ENCODE results near the gene HDAC4. TPM values are rescaled to one million over a fixed set of nuclear protein-coding genes. Genes with fewer than 3 reads are reported as not detected.

HDAC4 gene
- polyA plus RNA-seq, 1 donor (not counting 4 experiments of a cell fraction or from before 2014, with no cell fraction given): 2.9 TPM

- H3K9me1 ChIP-seq (ENCODE audit: control insufficient read depth, extremely low read depth, insufficient read depth, low read length): no peaks in the 10 kb centered on the region
- H3K36me3 ChIP-seq (ENCODE audit: control insufficient read depth in 2 of 2, extremely low read depth in 1 of 2, insufficient read depth in 2 of 2, low read length in 2 of 2): no peaks in the 10 kb centered on the region
- peak overlapping the region; percentile 31 for H2AFZ ChIP-seq (ENCODE audit: control insufficient read depth, low read length)
- dilution Hi-C loops (cut with MboI; ENCODE audit: extremely low pct_ligation_motif_present, low sequenced_read_pairs): no loop called here
- H3K4me1 ChIP-seq (ENCODE audit: control insufficient read depth, extremely low read depth, insufficient read depth, low read length): peaks cover 20% of the 10 kb centered on the region
- H3K27ac ChIP-seq (ENCODE audit: control insufficient read depth, insufficient read depth, low read length): peak overlapping the region; percentile 42
- TF ChIP-seq EZH2 (IDR thresholded peaks at IDR 0.05; ENCODE audit: low read length): no peak
- TF ChIP-seq, protein P1, sequence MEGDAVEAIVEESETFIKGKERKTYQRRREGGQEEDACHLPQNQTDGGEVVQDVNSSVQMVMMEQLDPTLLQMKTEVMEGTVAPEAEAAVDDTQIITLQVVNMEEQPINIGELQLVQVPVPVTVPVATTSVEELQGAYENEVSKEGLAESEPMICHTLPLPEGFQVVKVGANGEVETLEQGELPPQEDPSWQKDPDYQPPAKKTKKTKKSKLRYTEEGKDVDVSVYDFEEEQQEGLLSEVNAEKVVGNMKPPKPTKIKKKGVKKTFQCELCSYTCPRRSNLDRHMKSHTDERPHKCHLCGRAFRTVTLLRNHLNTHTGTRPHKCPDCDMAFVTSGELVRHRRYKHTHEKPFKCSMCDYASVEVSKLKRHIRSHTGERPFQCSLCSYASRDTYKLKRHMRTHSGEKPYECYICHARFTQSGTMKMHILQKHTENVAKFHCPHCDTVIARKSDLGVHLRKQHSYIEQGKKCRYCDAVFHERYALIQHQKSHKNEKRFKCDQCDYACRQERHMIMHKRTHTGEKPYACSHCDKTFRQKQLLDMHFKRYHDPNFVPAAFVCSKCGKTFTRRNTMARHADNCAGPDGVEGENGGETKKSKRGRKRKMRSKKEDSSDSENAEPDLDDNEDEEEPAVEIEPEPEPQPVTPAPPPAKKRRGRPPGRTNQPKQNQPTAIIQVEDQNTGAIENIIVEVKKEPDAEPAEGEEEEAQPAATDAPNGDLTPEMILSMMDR (optimal IDR thresholded peaks at IDR 0.05 in 1 of 3, IDR thresholded peaks at IDR 0.05 in 1 of 3, conservative IDR thresholded peaks at IDR 0.05 in 1 of 3; ENCODE audit: extremely low read depth in 1 of 3, insufficient read depth in 2 of 3, low read length in 3 of 3): no peak
- no peaks in the 10 kb centered on the region for H3K27me3 ChIP-seq (ENCODE audit: control insufficient read depth, extremely low read depth, insufficient read depth, low read length)
- H3K4me2 ChIP-seq (ENCODE audit: control insufficient read depth, extremely low read depth, insufficient read depth, low read depth, low read length): peak overlapping the region; percentile 29
- no peaks in the 10 kb centered on the region for H3K79me2 ChIP-seq (ENCODE audit: control insufficient read depth, insufficient read depth, low read length)
- H3K4me3 ChIP-seq (ENCODE audit: control insufficient read depth in 2 of 3, extremely low read depth in 1 of 3, insufficient read depth in 2 of 3, low read depth in 1 of 3, low read length in 3 of 3): no peak overlapping the region
- no peaks in the 10 kb centered on the region for H4K20me1 ChIP-seq (ENCODE audit: control insufficient read depth, extremely low read depth, insufficient read depth, low read length)
- peak; percentile 99 for FAIRE-seq
- H3K9me3 ChIP-seq (ENCODE audit: control insufficient read depth, low read depth, low read length): no peaks in the 10 kb centered on the region
- peak; percentile 53 for DNase-seq (ENCODE audit: low read depth, low spot score)
- H3K9ac ChIP-seq (ENCODE audit: control insufficient read depth, extremely low read depth, insufficient read depth, low read length): no peak overlapping the region
Measured at GRCh38 chr2:239443666-239444567, 43.1 kb upstream of the HDAC4 start.

GRCh38 chr2:239443102-239443620, 42.3 kb upstream of the HDAC4 start:
- H3K27ac ChIP-seq (ENCODE audit: control insufficient read depth, insufficient read depth, low read length): no peak overlapping the region
- TF ChIP-seq, protein P1 (optimal IDR thresholded peaks at IDR 0.05 in 1 of 3, IDR thresholded peaks at IDR 0.05 in 1 of 3, conservative IDR thresholded peaks at IDR 0.05 in 1 of 3; ENCODE audit: extremely low read depth in 1 of 3, insufficient read depth in 2 of 3, low read length in 3 of 3): no peak
- no peak for TF ChIP-seq EZH2 (IDR thresholded peaks at IDR 0.05; ENCODE audit: low read length)

More at GRCh38 chr2:239443102-239443620, 42.3 kb upstream of the HDAC4 start:
- Histone ChIP-seq H4K20me1 (ENCODE audit: control insufficient read depth, extremely low read depth, insufficient read depth, low read length) (no peaks in the 10 kb centered on the region), H3K9me1 (ENCODE audit: control insufficient read depth, extremely low read depth, insufficient read depth, low read length) (no peaks in the 10 kb centered on the region), H3K36me3 (ENCODE audit: control insufficient read depth in 2 of 2, extremely low read depth in 1 of 2, insufficient read depth in 2 of 2, low read length in 2 of 2) (no peaks in the 10 kb centered on the region), H2AFZ (ENCODE audit: control insufficient read depth, low read length) (no peak overlapping the region), H3K27me3 (ENCODE audit: control insufficient read depth, extremely low read depth, insufficient read depth, low read length) (no peaks in the 10 kb centered on the region), H3K79me2 (ENCODE audit: control insufficient read depth, insufficient read depth, low read length) (no peaks in the 10 kb centered on the region), H3K4me3 (ENCODE audit: control insufficient read depth in 2 of 3, extremely low read depth in 1 of 3, insufficient read depth in 2 of 3, low read depth in 1 of 3, low read length in 3 of 3) (no peak overlapping the region), H3K9ac (ENCODE audit: control insufficient read depth, extremely low read depth, insufficient read depth, low read length) (no peak overlapping the region), H3K4me1 (ENCODE audit: control insufficient read depth, extremely low read depth, insufficient read depth, low read length) (peaks cover 20% of the 10 kb centered on the region), H3K9me3 (ENCODE audit: control insufficient read depth, low read depth, low read length) (no peaks in the 10 kb centered on the region), H3K4me2 (ENCODE audit: control insufficient read depth, extremely low read depth, insufficient read depth, low read depth, low read length) (no peak overlapping the region)
- dilution Hi-C loops (cut with MboI; ENCODE audit: extremely low pct_ligation_motif_present, low sequenced_read_pairs): no loop called here
- DNase-seq (ENCODE audit: low read depth, low spot score) (no peak), FAIRE-seq (no peak)
